Fibroblast of the aortic adventitia (primary cell): ENCODE results near the gene REEP5. TPM values are rescaled to one million over a fixed set of nuclear protein-coding genes. Genes with fewer than 3 reads are reported as not detected.

ENCODE experiments used
- DNase-seq: peaks from one replicate; pipeline ENCODE4 v3.0.0-alpha.2; 2010; ENCODE audit warnings: low read depth
- H3K4me3 ChIP-seq: 2 replicates; pipeline ENCODE4 v1.5.1; 2011; ENCODE audit warnings: low read depth, mild to moderate bottlenecking, control low read depth, low read length, moderate library complexity
- total RNA-seq: library from RNA; depleted of rRNA; stranded (reverse); fragments of >200 nt; gene quantifications from 2 replicates; pipeline ENCODE4 v1.2.3, GENCODE V29; 2012; ENCODE audit warnings: low replicate concordance
- TF ChIP-seq, protein P1 (sequence below): IDR thresholded peaks from 2 replicates; pipeline ENCODE4 v1.5.1; 2011; ENCODE audit warnings: mild to moderate bottlenecking, low read length, control low read depth, inconsistent platforms; ENCODE audit not compliant: insufficient read depth

The REEP5 gene
- total RNA-seq, 1 donor, result 60.0 TPM

DNA sequence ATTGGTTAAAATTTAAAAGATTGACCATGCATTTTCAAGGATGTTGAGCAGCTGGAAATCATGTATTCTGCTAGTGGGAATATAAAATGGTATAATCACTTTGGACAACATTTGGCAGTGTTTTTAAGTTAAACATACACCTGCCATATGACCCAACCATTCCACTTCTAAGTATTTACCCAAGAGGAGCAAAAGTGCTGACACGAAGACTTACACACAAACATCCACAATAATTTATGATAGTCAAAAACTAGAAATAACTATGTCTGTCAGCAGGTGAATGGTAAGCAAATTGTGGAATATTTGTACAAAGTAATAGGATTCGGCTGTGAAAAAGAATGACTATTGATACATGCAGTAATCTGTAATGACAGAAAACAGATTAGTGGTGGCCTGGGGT is 91.6 kb downstream of the REEP5 start:
- no peak overlapping the region for H3K4me3 ChIP-seq
- TF ChIP-seq, protein P1, sequence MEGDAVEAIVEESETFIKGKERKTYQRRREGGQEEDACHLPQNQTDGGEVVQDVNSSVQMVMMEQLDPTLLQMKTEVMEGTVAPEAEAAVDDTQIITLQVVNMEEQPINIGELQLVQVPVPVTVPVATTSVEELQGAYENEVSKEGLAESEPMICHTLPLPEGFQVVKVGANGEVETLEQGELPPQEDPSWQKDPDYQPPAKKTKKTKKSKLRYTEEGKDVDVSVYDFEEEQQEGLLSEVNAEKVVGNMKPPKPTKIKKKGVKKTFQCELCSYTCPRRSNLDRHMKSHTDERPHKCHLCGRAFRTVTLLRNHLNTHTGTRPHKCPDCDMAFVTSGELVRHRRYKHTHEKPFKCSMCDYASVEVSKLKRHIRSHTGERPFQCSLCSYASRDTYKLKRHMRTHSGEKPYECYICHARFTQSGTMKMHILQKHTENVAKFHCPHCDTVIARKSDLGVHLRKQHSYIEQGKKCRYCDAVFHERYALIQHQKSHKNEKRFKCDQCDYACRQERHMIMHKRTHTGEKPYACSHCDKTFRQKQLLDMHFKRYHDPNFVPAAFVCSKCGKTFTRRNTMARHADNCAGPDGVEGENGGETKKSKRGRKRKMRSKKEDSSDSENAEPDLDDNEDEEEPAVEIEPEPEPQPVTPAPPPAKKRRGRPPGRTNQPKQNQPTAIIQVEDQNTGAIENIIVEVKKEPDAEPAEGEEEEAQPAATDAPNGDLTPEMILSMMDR, result no peak
- DNase-seq, result no peak

Other genes with a start within 250 kb of the REEP5 start
- gene APC, start 184.3 kb downstream of the REEP5 start, total RNA-seq, result 61.7 and 63.9 TPM in 2 replicates
- gene SRP19, start 60.9 kb downstream of the REEP5 start, total RNA-seq, result 49.0 and 88.2 TPM in 2 replicates
- gene DCP2, start 54.6 kb upstream of the REEP5 start, total RNA-seq, result 34.4 and 112 TPM in 2 replicates